ENCODE results near the gene WBP2.

GRCh38 chr17:75807861-75808260 lies 47.3 kb downstream of the WBP2 start:
- TF ChIP-seq, protein P1, sequence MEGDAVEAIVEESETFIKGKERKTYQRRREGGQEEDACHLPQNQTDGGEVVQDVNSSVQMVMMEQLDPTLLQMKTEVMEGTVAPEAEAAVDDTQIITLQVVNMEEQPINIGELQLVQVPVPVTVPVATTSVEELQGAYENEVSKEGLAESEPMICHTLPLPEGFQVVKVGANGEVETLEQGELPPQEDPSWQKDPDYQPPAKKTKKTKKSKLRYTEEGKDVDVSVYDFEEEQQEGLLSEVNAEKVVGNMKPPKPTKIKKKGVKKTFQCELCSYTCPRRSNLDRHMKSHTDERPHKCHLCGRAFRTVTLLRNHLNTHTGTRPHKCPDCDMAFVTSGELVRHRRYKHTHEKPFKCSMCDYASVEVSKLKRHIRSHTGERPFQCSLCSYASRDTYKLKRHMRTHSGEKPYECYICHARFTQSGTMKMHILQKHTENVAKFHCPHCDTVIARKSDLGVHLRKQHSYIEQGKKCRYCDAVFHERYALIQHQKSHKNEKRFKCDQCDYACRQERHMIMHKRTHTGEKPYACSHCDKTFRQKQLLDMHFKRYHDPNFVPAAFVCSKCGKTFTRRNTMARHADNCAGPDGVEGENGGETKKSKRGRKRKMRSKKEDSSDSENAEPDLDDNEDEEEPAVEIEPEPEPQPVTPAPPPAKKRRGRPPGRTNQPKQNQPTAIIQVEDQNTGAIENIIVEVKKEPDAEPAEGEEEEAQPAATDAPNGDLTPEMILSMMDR (IDR thresholded peaks at IDR 0.05; ENCODE audit: low read length), result no peak
- TF ChIP-seq EZH2 (optimal IDR thresholded peaks at IDR 0.05; ENCODE audit: low read depth, low read length), result no peak

Measured in MM.1S (cell line).